Ishikawa (cell line): ENCODE measurements around the gene ZNF282.

Experiments used
- CEBPB ChIP-seq: IDR thresholded peaks from 2 replicates; pipeline ENCODE4 v1.6.1; 2012
- CREB1 ChIP-seq: IDR thresholded peaks from 2 replicates; pipeline ENCODE4 v1.6.1; 2012; ENCODE audit warnings: low read depth
- EGR1 ChIP-seq: IDR thresholded peaks from 2 replicates; pipeline ENCODE4 v1.6.1; 2012
- EP300 ChIP-seq: IDR thresholded peaks from 2 replicates; pipeline ENCODE4 v1.6.1; 2012; ENCODE audit warnings: borderline replicate concordance
- MAX ChIP-seq: IDR thresholded peaks from 2 replicates; pipeline ENCODE4 v1.6.1; 2012
- NFIC ChIP-seq: IDR thresholded peaks from 2 replicates; pipeline ENCODE4 v1.6.1; 2012
- RAD21 ChIP-seq: IDR thresholded peaks from 2 replicates; pipeline ENCODE4 v1.6.1; 2012; ENCODE audit warnings: low read depth
- REST ChIP-seq: IDR thresholded peaks from 2 replicates; pipeline ENCODE4 v1.6.1; 2012; ENCODE audit warnings: low read depth, mild to moderate bottlenecking
- TAF1 ChIP-seq: IDR thresholded peaks from 2 replicates; pipeline ENCODE4 v1.6.1; 2012; ENCODE audit warnings: low read depth, mild to moderate bottlenecking
- TCF12 ChIP-seq: IDR thresholded peaks from 2 replicates; pipeline ENCODE4 v1.6.1; 2012; ENCODE audit warnings: low read depth

GRCh38 chr7:149171892-149172533 is 23.3 kb upstream of the ZNF282 start:
- TF ChIP-seq REST, result no peak
- TF ChIP-seq NFIC, result no peak
- TF ChIP-seq TAF1, result no peak
- TF ChIP-seq CEBPB, result no peak
- no peak for TF ChIP-seq TCF12
- TF ChIP-seq MAX, result no peak
- TF ChIP-seq CREB1, result no peak
- TF ChIP-seq RAD21, result no peak
- no peak for TF ChIP-seq EGR1
- TF ChIP-seq EP300, result no peak
